Panc1 (cell line): ENCODE data around the gene CASP5. TPM values are rescaled to one million over a fixed set of nuclear protein-coding genes. Genes with fewer than 3 reads are reported as not detected.

Experiments used
- ATAC-seq: fragments of 200-7000 bp; cut with Tn5 transposase; 2 replicates; pipeline ENCODE4 v1.9.1; 2020; ENCODE audit warnings: mild to moderate bottlenecking, moderate library complexity
- BruUV-seq: library from RNA; stranded (reverse); fragments of 400-500 nt; replicated peaks from 2 replicates; lab custom pipeline; 2021; lab: Mats Ljungman, UMichigan
- CTCF ChIA-PET: fragments of 300-600 bp; sonication (Branson Sonifier 250); formaldehyde crosslinking; loops from one replicate; lab custom pipeline; 2022; ENCODE audit warnings: antibody characterized with exemption; lab: Charles Lee
- POLR2A ChIA-PET: fragments of 300-600 bp; sonication (Branson Sonifier 250); formaldehyde crosslinking; loops from one replicate; lab custom pipeline; 2022; ENCODE audit warnings: antibody characterized with exemption; lab: Charles Lee
- DNase-seq: peaks from one replicate; pipeline ENCODE4 v3.0.0-alpha.2; 2010; ENCODE audit warnings: low read depth, low spot score
- H3K27ac ChIP-seq: 2 replicates; pipeline ENCODE4 v1.5.1; 2011; ENCODE audit warnings: mild to moderate bottlenecking, low read length, inconsistent platforms
- H3K27me3 ChIP-seq: fragments of 200-500 bp; sonication (Bioruptor generic); 2 replicates; pipeline ENCODE4 v1.6.0; 2014; ENCODE audit warnings: low read length, inconsistent platforms; ENCODE audit not compliant: control insufficient read depth, insufficient read depth
- H3K36me3 ChIP-seq: fragments of 200-500 bp; sonication (Bioruptor generic); 2 replicates; pipeline ENCODE4 v1.5.1; 2014; ENCODE audit warnings: inconsistent platforms, mild to moderate bottlenecking, low read length, moderate library complexity; ENCODE audit not compliant: control insufficient read depth, insufficient read depth
- H3K4me1 ChIP-seq: 2 replicates; pipeline ENCODE4 v1.5.1; 2011; ENCODE audit warnings: inconsistent platforms, mild to moderate bottlenecking, low read length, moderate library complexity; ENCODE audit not compliant: control insufficient read depth, insufficient read depth
- H3K4me3 ChIP-seq, 2 experiments: 2 replicates each; pipeline ENCODE4 v1.5.1; 2011 to 2012; ENCODE audit warnings: low read depth in 2 of 2, low read length in 2 of 2, mild to moderate bottlenecking in 2 of 2, inconsistent platforms in 1 of 2, moderate library complexity in 1 of 2
- H3K9me3 ChIP-seq: fragments of 200-500 bp; sonication (Bioruptor generic); 2 replicates; pipeline ENCODE4 v1.5.1; 2014; ENCODE audit warnings: low read depth, mild to moderate bottlenecking, inconsistent platforms, low read length, moderate library complexity; ENCODE audit not compliant: control insufficient read depth, insufficient read depth
- CTCF ChIP-seq: fragments of 450-650 bp; IDR thresholded peaks from 2 replicates; pipeline ENCODE4 v1.5.1; 2017; ENCODE audit warnings: mild to moderate bottlenecking
- POLR2AphosphoS5 ChIP-seq: IDR thresholded peaks from 2 replicates; pipeline ENCODE4 v1.6.1; 2012; ENCODE audit warnings: mild to moderate bottlenecking, low read depth, low read length, moderate library complexity
- REST ChIP-seq, 2 experiments: IDR thresholded peaks; 2 replicates each; pipeline ENCODE4 v1.6.1; 2011 to 2012; ENCODE audit warnings: low read depth in 2 of 2, control low read depth in 1 of 2, low read length in 1 of 2, mild to moderate bottlenecking in 1 of 2, moderate library complexity in 1 of 2; ENCODE audit not compliant: insufficient read depth in 1 of 2
- SIN3A ChIP-seq: IDR thresholded peaks from 2 replicates; pipeline ENCODE4 v1.6.1; 2012; ENCODE audit warnings: low read depth, mild to moderate bottlenecking, low read length, moderate library complexity, borderline replicate concordance; ENCODE audit not compliant: insufficient read depth
- TCF7L2 ChIP-seq: IDR thresholded peaks from 2 replicates; pipeline ENCODE4 v1.6.1; 2011; ENCODE audit warnings: mild to moderate bottlenecking, low read depth, low read length, inconsistent platforms
- in situ Hi-C: cut with HindIII; loops from 2 replicates; pipeline ENCODE4 v1.10.0; 2016; ENCODE audit warnings: low sequenced_read_pairs, low pct_unique_long_range_greater_than_20kb
- intact Hi-C: fragments of 100-400 bp; cut with micrococcal nuclease; formaldehyde crosslinking; loops from one replicate; pipeline ENCODE4 v1.10.0; 2022; ENCODE audit not compliant: unreplicated experiment
- total RNA-seq: library from RNA; stranded (reverse); gene quantifications from one replicate; pipeline ENCODE4 v1.2.1, GENCODE V29; 2021; ENCODE audit not compliant: unreplicated experiment

Gene CASP5
- total RNA-seq, 1 experiment from 2014 or later = not detected

GRCh38 chr11:105022527-105022926 lies 441 bp downstream of the CASP5 start:
- ChIA-PET CTCF (no interaction called here), POLR2A (no interaction called here)
- no peak for ATAC-seq
- Histone ChIP-seq H3K36me3 (no peaks in the 10 kb centered on the region), H3K27ac (no peak overlapping the region), H3K4me1 (no peaks in the 10 kb centered on the region), H3K4me3 (no peak overlapping the region), H3K9me3 (no peaks in the 10 kb centered on the region), H3K27me3 (no peaks in the 10 kb centered on the region)
- intact Hi-C loops (no loop called here), in situ Hi-C loops (no loop called here)
- BruUV-seq = no TSS peak
- DNase-seq = no peak
- TF ChIP-seq SIN3A (no peak), REST (IDR thresholded peaks at IDR 0.05; ENCODE audit: insufficient read depth in 1 of 2, low read depth in 2 of 2, low read length in 1 of 2) (no peak)

- Histone ChIP-seq H3K27ac (no peak overlapping the region), H3K4me3 (no peak overlapping the region), H3K36me3 (no peaks in the 10 kb centered on the region), H3K4me1 (no peaks in the 10 kb centered on the region), H3K27me3 (no peaks in the 10 kb centered on the region), H3K9me3 (no peaks in the 10 kb centered on the region)
- intact Hi-C loops = no loop called here
- in situ Hi-C loops = no loop called here
- TF ChIP-seq SIN3A = no peak
- TF ChIP-seq POLR2AphosphoS5 = no peak
- no peak for TF ChIP-seq CTCF
- no peak for TF ChIP-seq REST (IDR thresholded peaks at IDR 0.05; ENCODE audit: insufficient read depth in 1 of 2, low read depth in 2 of 2, low read length in 1 of 2)
- no peak for TF ChIP-seq TCF7L2
- ATAC-seq = no peak
- CTCF ChIA-PET = no interaction called here
- POLR2A ChIA-PET = no interaction called here
- no peak for DNase-seq
- no TSS peak for BruUV-seq
Measured at GRCh38 chr11:105007463-105007862, 15.5 kb downstream of the CASP5 start.
